ENCODE results near the gene PGPEP1.

DNA sequence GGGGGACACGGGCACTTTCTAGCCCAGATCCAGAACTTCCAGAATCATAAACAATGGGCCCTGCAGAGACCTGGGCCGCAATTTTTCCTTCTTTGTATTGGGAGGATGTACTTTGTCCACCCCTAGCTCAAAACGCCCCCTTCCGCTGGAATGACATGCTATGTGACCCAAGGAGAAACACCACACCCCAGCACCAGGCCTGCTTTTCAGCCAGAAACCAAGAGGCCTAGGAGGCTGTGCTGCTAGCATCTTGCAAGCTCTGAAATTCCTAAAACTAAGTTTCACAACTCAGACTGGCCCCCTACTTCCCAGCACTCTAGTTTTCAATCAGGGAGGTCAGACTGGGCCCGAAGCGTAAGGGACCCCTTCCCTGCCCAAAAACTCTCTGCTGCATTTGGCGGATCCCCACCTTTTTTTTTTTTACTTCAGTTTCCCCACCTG lies 18.1 kb upstream of the PGPEP1 start:
- TF ChIP-seq POLR2AphosphoS5 (IDR thresholded peaks at IDR 0.05; ENCODE audit: low read depth, low read length) (peak; percentile 21), POLR2A (IDR thresholded peaks at IDR 0.05; ENCODE audit: low read depth, low read length) (no peak)

All from GM12892 (cell line).